HCEC 1CT (cell line): Measurements from ENCODE around the gene KRTAP4-12.
"Not testable (repeated sequence)": the region's sequence is repeated elsewhere in the genome, so short reads cannot be mapped to it uniquely, and the experiment has no call there.

ENCODE experiments used
- DNase-seq: peaks from one replicate; pipeline ENCODE4 v3.0.0-alpha.2; 2017

KRTAP4-12 gene

DNA sequence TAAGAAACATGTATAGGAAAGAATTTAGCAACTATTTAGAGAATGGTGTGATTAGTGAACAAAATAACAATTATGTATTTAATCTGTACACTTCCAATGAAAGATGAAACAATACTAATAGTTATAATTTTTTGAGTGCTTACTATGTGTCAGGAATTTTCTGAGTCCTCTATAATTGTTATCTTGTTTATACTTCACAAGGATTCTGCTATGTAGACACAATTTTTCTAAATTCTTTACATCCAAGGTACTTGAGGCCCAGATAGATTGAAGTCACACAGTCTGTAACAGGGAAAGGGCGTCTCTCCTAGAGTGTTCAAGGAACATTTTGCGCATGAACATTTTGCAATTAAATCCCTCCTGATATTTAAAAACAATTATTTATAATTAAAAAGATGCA, 1.1 kb upstream of the KRTAP4-12 start:
- no peak for DNase-seq

DNA sequence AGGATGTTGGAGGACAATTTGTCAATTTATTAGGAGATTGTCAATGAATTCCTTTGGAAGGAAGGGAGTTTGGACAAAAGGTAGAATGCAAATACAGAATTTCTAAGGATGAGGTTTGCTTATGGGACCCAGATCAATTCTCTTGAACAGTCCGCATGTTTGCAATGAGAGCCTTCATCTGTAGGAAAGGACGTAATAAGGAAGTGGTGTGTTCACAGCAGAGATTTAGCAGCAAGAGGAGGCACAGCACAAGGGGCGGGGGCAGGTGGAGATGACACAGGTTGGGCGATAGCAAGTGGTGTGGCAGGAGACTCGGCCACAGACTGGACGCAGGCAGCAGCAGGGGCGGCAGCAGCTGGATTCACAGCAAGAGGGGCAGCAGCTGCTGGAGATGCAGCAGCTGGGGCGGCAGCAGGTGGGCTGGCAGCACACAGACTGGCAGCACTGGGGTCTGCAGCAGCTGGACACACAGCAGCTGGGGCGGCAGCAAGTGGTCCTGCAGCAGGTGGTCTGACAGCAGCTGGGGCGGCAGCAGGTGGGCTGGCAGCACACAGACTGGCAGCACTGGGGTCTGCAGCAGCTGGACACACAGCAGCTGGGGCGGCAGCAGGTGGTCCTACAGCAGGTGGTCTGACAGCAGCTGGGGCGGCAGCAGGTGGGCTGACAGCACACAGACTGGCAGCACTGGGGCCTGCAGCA, 541 bp downstream of the KRTAP4-12 start:
- not testable (repeated sequence) for DNase-seq

DNA sequence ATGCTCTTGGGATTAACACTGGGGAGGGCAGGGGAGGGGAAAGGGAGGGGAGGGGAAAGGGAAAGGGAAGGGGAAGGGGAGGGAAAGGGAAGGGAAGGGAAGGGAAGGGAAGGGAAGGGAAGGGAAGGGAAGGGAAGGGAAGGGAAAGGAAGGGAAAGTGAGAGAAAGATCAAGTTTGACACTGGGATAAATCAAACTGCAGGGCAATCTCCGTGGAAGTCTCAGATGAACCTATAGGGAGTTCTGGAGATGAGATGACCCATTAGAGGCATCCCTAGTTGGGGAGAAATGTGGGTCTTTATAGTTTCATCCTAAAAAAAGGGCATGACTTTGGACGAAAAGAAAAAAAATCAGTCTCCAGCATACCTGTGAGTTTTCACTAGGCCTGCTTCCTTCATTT, 2.2 kb downstream of the KRTAP4-12 start:
- DNase-seq: no peak

DNA sequence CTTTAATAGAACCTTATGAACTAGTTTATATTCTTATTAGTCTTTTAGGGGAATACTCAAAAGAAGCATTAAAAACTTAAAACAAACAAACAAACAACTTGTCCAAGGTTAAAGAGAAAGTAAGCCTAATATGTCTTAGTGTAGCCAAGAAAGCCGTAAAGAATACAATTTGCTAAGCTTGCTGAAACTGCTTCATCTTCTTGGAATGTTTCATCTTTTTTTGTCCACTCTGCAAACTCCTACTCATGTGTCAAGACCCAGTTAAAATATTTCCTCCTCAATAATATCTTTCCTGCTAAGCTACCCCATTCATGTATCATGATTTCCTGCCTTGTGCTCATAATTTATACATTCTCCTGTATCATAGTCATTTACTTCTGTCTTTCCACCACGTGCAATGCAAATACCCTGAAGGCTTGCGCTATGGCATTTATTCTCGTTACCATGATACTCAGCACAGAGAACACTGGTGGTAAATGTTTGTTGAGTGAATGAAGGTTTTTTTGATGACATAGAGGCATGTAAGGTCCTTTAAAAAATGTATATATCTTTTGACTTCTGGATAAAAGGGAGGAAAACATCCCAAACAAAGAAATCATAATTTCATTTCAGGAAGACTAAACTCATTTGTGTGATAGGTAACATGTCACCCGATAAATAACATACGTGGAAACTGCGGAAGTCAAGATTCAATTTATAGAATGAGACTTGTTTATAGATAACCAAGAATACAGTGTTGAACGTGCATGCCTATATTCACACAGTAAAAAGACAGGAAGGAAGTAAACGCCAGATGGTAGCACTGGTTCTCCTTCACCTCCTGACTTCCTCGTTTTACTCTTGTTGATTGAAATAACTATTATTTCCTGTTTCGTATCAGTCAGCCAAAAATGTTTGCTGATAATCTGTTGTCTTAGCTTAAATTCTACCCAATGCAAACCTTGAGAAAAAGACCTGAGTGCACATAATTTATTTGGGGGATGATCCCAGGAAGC, 4.0 kb downstream of the KRTAP4-12 start:
- peak; percentile 56 for DNase-seq

DNA sequence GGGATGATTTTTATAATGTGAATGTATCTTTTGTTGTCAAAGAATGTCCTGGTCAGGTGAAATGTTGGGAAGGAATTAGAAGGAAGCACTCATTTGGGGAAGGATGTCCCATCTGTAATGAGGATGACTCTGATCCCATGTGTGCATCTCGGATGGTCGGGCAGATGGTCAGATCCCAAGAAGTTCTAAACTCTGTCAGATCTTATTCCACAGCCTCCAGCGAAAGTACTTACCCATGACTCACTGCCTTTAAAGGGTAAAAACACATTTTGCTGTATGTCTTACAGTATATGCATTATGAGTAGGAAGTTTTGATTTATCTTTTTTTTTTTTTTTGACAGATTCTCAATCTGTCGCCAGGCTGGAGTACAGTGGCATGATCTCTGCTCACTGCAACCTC, 5.3 kb downstream of the KRTAP4-12 start:
- peak; percentile 51 for DNase-seq

DNA sequence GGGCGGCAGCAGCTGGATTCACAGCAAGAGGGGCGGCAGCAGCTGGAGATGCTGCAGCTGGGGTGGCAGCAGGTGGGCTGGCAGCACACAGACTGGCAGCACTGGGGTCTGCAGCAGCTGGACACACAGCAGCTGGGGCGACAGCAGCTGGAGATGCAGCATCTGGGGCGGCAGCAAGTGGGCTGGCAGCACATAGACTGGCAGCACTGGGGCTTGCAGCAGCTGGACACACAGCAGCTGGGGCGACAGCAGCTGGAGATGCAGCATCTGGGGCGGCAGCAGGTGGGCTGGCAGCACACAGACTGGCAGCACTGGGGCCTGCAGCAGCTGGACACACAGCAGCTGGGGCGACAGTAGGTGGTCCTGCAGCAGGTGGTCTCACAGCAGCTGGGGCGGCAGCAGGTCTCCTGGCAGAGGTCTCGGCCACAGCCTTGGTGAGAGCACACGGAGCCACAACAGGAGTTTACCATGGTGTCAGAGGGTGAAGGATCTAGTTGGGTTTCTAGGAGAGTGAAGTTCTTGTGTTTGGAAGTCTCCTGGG, 6.1 kb downstream of the KRTAP4-12 start, which contains the start of gene KRTAP4-11:
Gene KRTAP4-11, minus strand, starts transcription at position 528 of the 541 bp plus-strand sequence. Its CDS starts 58 bp downstream, at position 470.
- not testable (repeated sequence) for DNase-seq

DNA sequence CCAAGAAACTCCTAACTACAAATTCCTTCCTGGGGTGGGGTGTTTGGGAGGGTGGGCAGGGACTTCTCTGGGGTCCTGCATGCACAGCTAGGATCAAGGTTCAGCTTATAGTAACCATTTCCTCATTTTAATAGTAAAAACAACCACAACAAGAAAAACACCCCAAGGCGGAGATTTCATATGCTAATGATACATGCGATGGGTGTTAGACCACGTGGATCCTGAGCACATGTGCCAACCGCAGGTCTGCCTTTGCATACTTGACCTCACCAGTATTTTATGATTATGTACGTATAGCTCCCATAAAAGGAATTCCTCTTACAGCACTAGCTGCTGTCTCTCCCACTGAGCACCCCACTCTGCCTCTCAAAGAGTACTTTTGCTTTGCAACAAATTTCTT, 7.7 kb downstream of the KRTAP4-12 start:
- DNase-seq: no peak

DNA sequence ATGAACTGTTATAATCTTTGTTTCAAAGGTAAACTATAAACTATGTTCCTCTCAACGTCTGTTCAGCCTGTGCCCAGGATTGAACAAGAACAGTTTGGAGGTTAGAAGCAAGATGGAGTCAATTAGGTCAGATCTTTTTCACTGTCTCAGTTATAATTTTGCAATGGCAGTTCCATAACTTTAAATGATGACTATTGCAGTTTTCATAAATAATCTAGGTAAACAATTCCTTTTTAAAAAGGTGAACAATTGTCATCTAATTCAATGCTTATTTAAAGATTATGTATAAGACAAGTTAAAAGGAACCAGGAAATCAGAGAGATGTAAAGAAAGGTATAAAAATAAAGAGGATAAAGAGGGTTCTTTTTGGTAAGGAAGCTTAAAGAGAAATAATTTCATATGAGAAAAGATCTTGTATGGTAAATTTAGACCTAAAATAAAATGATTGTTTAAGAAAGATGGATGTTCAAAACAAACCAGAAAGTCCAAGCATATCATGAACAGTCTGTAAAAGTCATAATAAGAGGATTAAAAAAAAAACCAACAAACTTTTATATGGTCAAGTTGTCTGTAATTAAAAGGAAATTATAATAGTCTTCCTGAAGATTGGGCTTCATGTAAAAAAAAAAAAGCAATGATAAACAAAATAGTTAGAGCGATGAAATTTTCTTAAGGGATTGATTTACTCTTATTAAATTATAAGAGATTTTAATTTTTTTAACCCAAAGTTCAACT, 12.7 kb downstream of the KRTAP4-12 start:
- no peak for DNase-seq

DNA sequence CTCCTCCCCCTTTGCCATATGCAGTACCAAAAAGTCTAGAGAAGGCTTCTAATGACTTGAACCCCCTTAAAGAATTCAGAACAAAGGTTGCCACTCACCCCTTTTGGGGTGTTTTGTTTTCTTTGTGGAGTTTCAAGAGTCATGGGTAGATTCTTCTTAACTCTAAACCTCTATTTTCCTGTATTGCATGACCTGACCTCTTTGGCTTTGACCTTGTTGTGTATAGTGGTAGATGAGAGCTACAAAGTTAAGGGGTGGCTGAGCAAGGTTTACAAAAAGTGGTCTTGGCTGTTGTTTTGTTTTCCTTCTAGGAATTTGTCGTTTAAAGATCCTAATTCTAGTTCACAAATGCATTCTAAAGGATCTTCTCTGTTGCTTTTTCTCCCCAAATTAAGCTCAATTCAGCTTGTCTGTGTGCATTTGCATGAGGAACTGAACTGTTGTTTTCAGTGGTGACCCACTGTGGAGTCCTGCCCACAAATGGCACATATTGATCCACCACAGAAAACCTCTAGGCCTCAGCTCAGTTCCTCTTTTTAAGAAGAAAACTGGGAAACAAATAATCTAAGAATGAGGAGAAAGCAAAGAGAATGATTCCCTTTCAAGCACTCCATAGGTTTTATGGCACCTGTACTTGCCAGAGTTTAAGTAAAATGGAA, 15.1 kb downstream of the KRTAP4-12 start:
- DNase-seq: not testable (repeated sequence)

DNA sequence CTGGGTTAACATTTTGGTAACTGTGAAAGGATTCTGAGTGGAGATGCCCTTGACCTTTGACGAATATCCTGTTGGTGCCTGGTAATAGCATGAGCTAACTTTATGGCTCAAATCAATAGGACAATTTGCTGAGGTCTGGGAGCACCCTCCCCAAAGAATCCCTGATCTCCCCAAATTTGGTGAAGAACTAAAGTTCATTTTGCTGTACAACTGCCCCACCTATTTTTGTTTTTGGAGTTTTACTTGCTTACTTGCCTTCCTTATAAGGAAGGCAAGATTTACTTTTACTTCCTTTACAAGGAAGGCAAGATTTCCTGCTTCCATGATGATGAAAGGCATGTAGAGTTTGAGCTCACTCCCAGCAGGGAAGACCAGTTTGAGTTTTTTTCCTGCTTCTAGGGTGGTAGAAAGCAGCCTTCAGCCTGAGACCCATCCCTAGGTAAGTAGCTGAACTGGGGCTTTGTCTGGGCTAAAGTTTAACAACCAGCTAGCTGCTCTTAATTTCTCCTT, 16.0 kb downstream of the KRTAP4-12 start:
- no peak for DNase-seq

DNA sequence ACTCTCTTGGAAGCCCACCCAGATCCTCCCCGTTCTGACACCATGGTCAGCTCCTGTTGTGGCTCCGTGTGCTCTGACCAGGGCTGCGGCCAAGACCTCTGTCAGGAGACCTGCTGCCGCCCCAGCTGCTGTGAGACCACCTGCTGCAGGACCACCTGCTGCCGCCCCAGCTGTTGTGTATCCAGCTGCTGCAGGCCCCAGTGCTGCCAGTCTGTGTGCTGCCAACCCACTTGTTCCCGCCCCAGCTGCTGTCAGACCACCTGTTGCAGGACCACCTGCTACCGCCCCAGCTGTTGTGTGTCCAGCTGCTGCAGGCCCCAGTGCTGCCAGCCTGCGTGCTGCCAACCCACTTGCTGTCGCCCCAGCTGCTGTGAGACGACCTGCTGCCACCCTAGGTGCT, 18.6 kb downstream of the KRTAP4-12 start, which contains the start of gene KRTAP4-9:
Gene KRTAP4-9, plus strand, starts transcription at position 43 of the 400 bp plus-strand sequence. Its CDS starts 0 bp downstream, at position 43.
- not testable (repeated sequence) for DNase-seq

DNA sequence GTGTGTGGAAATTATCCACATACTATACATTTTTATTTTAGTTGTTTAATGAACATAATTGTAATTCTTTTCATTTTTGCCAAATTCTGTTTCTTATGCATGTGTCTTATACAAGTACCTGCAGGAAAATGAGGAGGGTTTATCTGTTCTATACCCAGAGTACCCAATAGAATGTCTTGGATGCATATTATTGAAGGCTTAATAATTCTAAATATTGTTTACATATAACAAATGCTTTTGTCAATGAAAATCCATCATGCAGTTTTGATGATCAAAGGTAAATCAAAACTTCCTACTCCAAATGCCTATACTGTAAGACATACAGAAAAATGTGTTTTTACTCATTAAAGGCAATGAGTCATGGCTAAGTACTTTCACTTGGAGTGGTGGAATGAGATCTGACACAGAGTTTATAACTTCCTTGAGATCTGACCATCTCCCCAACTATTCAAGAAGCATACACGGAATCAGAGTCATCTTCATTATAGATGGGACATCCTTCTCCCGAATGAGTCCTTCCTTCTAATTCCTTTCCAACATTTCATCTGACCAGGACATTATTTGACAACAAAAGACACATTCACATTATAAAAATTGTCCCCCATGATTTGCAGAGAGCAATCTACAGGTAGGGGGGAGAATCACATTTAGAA, 19.5 kb downstream of the KRTAP4-12 start:
- DNase-seq: peak; percentile 60

DNA sequence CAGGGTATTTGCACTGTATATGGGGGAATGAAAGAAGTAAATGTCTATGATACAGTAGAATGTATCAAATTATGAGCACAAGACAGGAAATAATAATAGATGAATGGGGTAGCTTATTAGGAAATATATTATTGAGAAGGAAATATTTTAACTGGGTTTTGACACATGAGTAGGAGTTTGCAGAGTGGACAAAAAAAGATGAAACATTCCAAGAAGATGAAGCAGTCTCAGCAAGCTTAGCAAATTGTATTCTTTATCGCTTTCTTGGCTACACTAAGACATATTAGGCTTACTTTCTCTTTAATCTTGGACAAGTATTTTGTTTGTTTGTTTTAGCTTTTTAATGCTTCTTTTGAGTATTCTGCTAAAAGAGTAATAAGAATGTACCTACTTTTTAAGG, 20.1 kb downstream of the KRTAP4-12 start:
- DNase-seq: peak; percentile 44

DNA sequence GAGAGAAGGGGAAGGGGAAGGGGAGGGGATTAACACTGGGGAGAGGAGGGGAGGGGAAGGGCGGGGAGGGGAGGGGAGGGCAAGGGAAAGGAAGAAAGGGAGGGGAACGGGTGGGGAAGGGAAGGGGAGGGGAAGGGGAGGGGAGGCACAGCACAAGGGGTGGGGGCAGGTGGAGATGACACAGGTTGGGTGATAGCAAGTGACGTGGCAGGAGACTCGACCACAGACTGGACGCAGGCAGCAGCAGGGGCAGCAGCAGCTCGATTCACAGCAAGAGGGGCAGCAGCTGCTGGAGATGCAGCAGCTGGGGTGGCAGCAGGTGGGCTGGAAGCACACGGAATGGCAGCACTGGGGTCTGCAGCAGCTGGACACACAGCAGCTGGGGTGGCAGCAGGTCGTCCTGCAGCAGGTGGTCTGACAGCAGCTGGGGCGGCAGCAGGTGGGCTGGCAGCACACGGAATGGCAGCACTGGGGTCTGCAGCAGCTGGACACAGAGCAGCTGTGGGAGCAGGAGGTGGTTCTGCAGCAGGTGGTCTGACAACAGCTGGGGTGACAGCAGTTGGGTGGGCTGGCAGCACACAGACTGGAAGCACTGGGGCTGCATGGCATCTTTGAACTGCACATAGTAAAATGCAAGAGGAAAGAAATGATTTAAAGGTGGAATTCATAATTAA, 22.3 kb downstream of the KRTAP4-12 start, which contains the start of gene KRTAP4-16:
Gene KRTAP4-16, minus strand, starts transcription at position 624 of the 674 bp plus-strand sequence. Its CDS starts 0 bp downstream, at position 624.
- DNase-seq: no peak

DNA sequence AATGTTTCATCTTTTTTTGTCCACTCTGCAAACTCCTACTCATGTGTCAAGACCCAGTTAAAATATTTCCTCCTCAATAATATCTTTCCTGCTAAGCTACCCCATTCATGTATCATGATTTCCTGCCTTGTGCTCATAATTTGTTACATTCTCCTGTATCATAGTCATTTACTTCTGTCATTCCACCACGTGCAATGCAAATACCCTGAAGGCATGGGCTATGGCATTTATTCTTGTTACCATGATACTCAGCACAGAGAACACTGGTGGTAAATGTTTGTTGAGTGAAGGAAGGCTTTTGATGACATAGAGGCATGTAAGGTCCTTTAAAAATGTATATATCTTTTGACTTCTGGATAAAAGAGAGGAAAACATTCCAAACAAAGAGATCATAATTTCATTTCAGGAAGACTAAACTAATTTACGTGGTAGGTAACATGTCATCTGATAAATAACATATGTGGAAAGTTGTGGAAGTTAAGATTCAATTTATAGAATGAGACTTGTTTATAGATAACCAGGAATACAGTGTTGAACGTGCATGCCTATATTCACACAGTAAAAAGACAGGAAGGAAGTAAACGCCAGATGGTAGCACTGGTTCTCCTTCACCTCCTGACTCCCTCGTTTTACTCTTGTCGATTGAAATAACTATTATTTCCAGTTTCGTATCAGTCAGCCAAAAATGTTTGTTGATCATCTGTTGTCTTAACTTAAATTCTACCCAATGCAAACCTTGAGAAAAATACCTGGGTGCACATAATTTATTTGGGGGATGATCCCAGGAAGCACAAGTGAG, 24.1 kb downstream of the KRTAP4-12 start:
- peak; percentile 69 for DNase-seq

DNA sequence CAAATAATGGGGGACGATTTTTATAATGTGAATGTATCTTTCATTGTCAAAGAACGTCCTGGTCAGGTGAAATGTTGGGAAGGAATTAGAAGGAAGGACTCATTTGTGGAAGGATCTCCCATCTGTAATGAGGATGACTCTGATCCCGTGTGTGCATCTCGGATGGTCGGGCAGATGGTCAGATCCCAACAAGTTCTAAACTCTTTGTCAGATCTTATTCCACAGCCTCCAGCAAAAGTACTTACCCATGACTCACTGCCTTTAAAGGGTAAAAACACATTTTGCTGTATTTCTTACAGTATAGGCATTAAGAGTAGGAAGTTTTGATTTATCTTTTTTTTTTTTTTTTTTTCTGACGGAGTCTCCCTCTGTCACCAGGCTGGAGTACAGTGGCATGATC, 25.5 kb downstream of the KRTAP4-12 start:
- peak; percentile 58 for DNase-seq

DNA sequence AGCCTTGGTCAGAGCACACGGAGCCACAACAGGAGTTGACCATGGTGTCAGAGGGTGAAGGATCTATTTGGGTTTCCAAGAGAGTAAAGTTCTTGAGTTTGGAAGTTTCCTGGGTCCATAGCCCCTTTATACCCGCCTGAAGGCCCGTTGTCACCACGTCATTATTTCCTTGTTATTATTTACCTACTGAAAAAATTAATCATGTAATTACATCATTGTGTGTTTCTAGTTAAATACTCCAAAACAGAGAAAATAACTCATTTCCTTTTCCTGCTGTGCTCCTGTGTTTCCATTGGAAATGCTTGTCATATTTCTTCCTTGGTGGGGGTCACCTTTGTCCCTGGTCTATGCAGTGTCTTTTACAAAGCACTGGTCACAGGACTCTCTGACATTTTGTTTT, 25.9 kb downstream of the KRTAP4-12 start, which contains the start of gene KRTAP4-8:
Gene KRTAP4-8, minus strand, starts transcription at position 101 of the 400 bp plus-strand sequence. Its CDS starts 58 bp downstream, at position 43.
- no peak for DNase-seq

DNA sequence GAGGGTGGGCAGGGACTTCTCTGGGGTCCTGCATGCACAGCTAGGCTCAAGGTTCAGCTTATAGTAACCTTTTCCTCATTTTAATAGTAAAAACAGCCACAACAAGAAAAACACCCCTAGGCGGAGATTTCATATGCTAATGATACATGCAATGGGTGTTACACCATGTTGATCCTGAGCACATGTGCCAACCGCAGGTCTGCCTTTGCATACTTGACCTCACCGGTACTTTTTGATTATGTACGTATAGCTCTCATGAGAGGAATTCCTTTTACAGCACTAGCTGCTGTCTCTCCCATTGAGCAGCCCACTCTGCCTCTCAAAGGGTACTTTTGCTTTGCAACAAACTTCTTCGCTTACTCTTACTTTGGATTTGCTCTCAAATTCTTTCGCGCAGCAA, 27.9 kb downstream of the KRTAP4-12 start:
- no peak for DNase-seq

DNA sequence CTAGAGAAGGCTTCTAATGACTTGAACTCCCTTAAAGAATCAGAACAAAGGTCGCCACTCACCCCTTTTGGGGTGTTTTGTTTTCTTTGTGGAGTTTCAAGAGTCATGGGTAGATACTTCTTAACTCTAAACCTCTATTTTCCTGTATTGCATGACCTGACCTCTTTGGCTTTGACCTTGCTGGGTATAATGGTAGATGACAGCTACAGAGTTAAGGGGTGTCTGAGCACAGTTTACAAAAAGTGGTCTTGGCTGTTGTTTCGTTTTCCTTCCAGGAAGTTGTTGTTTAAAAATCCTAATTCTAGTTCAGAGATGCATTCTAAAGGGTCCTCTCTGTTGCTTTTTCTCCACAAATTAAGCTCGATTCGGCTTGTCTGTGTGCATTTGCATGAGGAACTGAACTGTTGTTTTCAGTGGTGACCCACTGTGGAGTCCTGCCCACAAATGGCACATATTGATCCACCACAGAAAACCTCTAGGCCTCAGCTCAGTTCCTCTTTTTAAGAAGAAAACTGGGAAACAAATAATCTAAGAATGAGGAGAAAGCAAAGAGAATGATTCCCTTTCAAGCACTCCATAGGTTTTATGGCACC, 35.1 kb downstream of the KRTAP4-12 start:
- DNase-seq: not testable (repeated sequence)
